ENCODE data around the gene TBC1D22B.

DNA sequence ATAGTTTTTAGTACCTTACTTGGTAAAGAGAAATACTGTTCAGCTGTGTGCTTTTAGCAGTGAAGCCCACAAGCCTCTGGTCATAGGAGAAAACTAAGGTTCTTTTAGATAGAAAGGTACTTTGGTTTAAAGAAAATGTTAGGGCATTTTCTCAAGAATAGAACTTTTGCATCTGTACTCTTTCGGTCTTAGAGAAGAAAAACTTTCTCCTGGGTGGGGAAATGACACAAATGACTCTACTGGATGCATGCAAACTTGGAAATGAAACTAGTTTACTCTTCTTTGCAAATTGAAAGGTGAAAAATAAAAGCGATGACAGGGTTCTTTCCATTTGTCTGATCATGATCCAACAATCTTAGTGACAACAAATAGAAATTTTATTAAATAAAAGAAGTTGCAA, 2.5 kb downstream of the TBC1D22B start:
- no peak for TF ChIP-seq POLR2A (IDR thresholded peaks at IDR 0.05)
- TF ChIP-seq, protein P1, sequence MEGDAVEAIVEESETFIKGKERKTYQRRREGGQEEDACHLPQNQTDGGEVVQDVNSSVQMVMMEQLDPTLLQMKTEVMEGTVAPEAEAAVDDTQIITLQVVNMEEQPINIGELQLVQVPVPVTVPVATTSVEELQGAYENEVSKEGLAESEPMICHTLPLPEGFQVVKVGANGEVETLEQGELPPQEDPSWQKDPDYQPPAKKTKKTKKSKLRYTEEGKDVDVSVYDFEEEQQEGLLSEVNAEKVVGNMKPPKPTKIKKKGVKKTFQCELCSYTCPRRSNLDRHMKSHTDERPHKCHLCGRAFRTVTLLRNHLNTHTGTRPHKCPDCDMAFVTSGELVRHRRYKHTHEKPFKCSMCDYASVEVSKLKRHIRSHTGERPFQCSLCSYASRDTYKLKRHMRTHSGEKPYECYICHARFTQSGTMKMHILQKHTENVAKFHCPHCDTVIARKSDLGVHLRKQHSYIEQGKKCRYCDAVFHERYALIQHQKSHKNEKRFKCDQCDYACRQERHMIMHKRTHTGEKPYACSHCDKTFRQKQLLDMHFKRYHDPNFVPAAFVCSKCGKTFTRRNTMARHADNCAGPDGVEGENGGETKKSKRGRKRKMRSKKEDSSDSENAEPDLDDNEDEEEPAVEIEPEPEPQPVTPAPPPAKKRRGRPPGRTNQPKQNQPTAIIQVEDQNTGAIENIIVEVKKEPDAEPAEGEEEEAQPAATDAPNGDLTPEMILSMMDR (IDR thresholded peaks at IDR 0.05) = no peak
